ENCODE data around the gene CLIC1.
A peak's percentile ranks its signal among the peaks of the same experiment; 100 is the strongest.
"Not testable (repeated sequence)": the region's sequence is repeated elsewhere in the genome, so short reads cannot be mapped to it uniquely, and the experiment has no call there.

Gene CLIC1

DNA sequence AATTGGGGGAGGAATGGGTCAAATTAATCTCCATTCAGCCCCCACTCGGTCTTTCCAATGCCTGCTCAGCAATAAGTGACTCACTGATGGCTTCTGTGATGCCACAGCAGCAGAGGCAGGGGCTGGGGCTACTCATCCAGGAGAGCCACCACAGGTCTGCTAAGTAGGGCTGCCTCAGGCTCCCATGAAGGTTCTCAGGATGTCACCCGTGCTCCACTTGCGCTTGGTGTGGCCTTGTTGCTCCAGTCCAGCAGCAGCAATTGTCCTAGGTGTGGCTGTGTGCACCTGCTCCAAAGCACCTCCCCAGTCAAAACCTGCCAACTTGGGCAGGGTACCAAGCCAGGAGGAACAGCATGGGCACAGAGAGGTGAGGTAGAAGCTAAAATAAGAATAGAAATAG is 14.2 kb downstream of the CLIC1 start:
- DNase-seq (ENCODE audit: low read depth) = no peak

DNA sequence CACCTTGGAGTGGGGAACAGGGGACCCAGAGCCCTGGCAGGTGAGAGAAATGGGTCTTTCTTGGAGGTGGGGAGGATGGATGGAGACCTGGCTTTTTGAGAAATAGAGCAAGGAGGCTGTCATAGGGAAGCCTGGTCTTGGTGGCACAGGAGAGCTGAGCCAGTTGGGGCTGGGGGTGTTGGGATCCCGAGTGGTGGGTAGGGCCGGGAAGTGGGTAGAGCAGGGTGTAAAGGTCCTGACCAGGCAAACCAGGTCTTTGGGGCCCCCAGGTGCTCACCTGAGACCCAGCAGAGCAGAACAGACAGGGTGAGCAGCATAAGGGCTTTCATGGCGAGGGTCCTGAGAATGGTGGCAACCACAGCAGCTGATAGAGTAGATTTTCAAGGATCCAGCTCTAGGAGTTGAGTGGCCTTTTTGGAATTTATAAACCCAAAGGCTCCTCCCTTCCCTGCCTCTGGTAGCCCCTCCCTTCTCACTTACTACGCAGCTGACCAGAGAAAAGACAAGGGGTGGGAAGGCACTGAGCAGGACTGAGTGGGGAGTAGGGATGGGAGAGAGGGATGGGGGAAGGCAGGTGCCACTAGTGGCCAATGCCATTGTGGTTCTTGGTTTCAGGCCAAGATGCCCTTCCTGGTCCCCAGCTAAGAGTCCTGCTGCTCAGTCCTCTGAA is 14.8 kb downstream of the CLIC1 start, which contains the start of gene LY6G6C:
TSS of gene LY6G6C (minus strand) at position 396 of the 670 bp plus-strand sequence. CDS start at position 329, 67 bp downstream.
- DNase-seq (ENCODE audit: low read depth) = no peak

DNA sequence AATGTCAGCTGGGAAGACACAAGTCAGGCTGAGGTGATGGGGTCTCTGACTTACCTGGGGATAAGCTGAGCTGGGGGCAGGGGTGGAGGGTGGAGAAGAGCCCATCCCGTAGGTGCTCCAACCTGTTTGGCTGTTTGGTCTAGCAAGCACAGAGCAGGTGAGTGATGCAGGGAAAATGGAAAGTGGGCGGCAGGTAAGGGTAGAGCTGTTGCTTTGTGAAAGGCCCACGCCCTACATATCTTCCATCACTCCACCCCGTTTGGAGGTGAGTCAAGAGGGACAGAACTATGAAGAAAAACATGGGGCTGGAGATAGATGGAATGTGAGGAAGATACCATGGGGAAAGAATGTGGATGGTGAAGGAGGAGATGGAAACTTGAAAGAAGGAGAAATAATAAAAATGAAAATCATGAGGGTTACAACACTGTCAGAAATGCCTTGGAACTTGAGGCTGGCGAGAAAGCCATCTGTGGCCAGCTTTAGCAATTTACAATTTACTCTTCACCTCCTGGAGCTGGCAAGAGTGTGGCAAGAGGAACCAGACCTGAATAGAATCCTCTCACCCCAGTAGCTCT is 16.0 kb downstream of the CLIC1 start:
- no peak for DNase-seq (ENCODE audit: low read depth)

DNA sequence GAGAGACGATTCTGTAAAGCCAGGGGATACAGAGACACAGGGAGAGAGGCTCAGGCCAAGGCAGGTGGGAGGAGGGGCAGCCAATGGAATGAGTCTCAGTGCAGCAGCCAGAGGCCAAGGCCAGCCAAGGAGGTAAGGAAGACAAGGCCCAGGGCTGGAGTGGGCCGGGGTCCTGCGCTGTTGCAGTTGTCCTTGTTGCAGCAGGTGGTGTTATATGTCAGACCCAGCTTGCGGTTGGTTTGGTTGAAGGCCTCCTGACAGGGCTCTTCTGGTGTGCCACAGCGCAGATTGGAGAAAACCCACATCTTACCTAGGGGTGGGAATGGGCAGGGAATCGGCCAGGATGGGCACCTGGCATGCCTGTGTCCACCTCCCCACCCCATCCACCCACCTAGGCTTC is 17.3 kb downstream of the CLIC1 start:
- DNase-seq (ENCODE audit: low read depth) = no peak

- DNase-seq (ENCODE audit: low read depth) = no peak
Observed at GRCh38 chr6:31718265-31718664, 18.1 kb downstream of the CLIC1 start.

GRCh38 chr6:31717499-31718222 is 18.7 kb downstream of the CLIC1 start:
- DNase-seq (ENCODE audit: low read depth) = no peak

- no peak for DNase-seq (ENCODE audit: low read depth)
Observed at GRCh38 chr6:31715022-31715958, 21.0 kb downstream of the CLIC1 start, which contains the start of gene LY6G6D. Gene LY6G6D (plus strand): TSS chr6:31715348. CDS start chr6:31715356, 8 bp downstream.

- no peak for DNase-seq (ENCODE audit: low read depth)
Observed at GRCh38 chr6:31713991-31714684, 22.2 kb downstream of the CLIC1 start.

- DNase-seq (ENCODE audit: low read depth) = no peak
Observed at GRCh38 chr6:31713465-31713864, 22.9 kb downstream of the CLIC1 start.

GRCh38 chr6:31712296-31712695 is 24.0 kb downstream of the CLIC1 start:
- no peak for DNase-seq (ENCODE audit: low read depth)

- DNase-seq (ENCODE audit: low read depth) = no peak
Observed at GRCh38 chr6:31711233-31711632, 25.1 kb downstream of the CLIC1 start.

- DNase-seq (ENCODE audit: low read depth) = no peak
Observed at GRCh38 chr6:31710523-31711219, 25.7 kb downstream of the CLIC1 start.

GRCh38 chr6:31709157-31709556 is 27.2 kb downstream of the CLIC1 start:
- DNase-seq (ENCODE audit: low read depth) = not testable (repeated sequence)

DNA sequence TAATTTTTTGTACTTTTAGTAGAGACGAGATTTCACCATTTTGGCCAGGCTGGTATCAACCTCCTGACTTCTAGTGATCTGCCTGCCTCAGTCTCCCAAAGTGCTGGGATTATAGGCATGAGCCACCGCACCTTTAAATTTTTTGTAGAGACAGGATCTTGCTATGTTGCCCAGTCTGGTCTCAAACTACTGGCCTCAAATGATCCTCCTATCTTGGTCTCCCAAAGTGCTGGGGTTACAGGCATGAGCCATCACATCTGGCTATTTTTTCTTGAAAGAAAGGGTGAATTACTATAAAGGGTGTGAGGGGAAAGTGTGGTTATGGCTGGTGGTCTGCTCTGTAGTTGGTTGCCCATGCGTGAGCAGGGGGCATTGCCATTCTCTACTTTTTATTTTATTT is 28.1 kb downstream of the CLIC1 start:
- DNase-seq (ENCODE audit: low read depth) = no peak

DNA sequence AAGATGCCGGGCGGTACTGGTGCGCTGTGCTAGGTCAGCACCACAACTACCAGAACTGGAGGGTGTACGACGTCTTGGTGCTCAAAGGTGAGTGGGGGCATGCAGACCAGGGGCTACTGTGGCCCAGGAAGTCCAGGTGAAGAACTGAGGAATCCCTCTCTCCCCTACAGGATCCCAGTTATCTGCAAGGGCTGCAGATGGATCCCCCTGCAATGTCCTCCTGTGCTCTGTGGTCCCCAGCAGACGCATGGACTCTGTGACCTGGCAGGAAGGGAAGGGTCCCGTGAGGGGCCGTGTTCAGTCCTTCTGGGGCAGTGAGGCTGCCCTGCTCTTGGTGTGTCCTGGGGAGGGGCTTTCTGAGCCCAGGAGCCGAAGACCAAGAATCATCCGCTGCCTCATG is 28.6 kb downstream of the CLIC1 start:
- no peak for DNase-seq (ENCODE audit: low read depth)

GRCh38 chr6:31706599-31706998 is 29.7 kb downstream of the CLIC1 start, which contains the start of gene LY6G6F:
Gene LY6G6F (plus strand): TSS chr6:31706866. CDS start chr6:31706907, 41 bp downstream.
- no peak for DNase-seq (ENCODE audit: low read depth)

DNA sequence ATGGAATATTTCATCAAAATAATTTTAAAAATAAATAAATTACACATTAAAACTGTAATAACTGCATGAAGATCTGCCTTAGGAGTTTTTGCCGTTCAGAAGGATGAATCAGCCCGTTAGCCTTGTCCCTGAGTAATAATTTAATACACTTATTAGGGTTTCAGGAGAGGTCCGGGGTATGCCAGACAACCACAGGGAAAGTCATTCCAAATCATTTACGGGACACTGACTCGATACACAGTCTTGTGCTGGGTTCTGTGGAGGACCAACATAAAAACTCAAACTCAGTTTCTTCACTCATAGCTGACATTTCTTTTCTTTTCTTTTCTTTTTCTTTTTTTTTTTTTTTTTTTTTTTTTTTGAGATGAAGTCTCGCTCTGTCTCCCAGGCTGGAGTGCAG is 30.4 kb downstream of the CLIC1 start:
- no peak for DNase-seq (ENCODE audit: low read depth)

- peak; percentile 94 for DNase-seq (ENCODE audit: low read depth)
Observed at GRCh38 chr6:31702819-31703716, 33.3 kb downstream of the CLIC1 start, which contains the start of gene ABHD16A. Gene ABHD16A (minus strand): TSS chr6:31703324. CDS start chr6:31703281, 43 bp downstream.

- DNase-seq (ENCODE audit: low read depth) = no peak
Observed at GRCh38 chr6:31702405-31702818, 33.9 kb downstream of the CLIC1 start.
